ENCODE results near the gene SAPCD2. TPM values are rescaled to one million over a fixed set of nuclear protein-coding genes. Genes with fewer than 3 reads are reported as not detected.
A peak's percentile ranks its signal among the peaks of the same experiment; 100 is the strongest.

The SAPCD2 gene
- total RNA-seq, 2 experiments from 2014 or later: 0.17 to 0.19 TPM

DNA sequence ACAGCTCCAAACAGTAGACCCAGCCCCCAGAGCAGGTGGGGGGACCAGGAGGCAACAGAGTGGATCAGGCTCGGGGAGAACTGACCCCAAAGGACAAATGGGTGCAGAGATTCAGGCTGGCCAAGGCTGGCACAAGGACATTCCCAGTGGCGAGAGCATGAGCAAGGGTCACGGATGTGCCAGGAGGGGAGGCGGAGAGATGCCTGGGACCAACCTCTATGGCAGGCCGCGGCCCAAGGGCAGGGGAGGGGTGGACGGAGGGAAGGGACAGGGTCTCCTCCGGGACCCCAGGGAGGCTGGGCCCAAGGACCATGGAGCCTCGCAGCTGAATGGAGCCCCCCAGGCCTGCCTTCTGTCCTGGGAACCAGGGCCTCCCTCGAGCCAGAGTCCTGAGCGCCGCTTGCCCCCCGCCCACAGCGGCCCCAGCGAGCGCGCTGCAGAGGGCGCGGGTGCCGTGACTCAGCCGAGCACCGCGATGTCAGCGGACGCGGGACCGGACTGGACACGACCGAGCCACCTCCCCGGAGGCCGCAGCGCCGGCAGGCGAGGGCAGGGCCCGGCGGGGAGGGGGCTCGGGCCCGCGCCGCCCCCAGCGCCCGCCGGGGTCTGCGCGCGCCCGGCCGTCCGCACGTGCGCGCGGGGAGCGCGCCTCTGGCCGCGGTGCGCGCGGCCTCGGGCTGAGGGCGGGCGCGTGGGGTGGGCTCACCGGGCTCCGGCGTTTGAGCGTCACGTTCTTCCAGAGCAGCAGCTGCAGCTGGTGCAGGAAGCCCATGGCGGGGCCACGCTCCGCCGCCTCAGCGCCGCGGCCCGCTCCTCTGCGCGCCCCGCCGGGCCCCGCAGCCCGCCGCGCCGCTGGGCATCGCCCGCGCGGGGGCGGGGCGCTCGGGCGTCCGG lies 42.7 kb downstream of the SAPCD2 start, which contains the start of gene ABCA2:
Gene ABCA2 (minus strand): TSS at position 869 of the 894 bp plus-strand sequence. CDS start 97 bp downstream, at position 772.
- no peak for DNase-seq
- TF ChIP-seq, protein P1, sequence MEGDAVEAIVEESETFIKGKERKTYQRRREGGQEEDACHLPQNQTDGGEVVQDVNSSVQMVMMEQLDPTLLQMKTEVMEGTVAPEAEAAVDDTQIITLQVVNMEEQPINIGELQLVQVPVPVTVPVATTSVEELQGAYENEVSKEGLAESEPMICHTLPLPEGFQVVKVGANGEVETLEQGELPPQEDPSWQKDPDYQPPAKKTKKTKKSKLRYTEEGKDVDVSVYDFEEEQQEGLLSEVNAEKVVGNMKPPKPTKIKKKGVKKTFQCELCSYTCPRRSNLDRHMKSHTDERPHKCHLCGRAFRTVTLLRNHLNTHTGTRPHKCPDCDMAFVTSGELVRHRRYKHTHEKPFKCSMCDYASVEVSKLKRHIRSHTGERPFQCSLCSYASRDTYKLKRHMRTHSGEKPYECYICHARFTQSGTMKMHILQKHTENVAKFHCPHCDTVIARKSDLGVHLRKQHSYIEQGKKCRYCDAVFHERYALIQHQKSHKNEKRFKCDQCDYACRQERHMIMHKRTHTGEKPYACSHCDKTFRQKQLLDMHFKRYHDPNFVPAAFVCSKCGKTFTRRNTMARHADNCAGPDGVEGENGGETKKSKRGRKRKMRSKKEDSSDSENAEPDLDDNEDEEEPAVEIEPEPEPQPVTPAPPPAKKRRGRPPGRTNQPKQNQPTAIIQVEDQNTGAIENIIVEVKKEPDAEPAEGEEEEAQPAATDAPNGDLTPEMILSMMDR (IDR thresholded peaks at IDR 0.05): no peak
- no peaks in the 10 kb centered on the region for H3K9me3 ChIP-seq (ENCODE audit: control insufficient read depth in 1 of 2, insufficient read depth in 1 of 2, low read length in 2 of 2)
- H3K27me3 ChIP-seq (ENCODE audit: control insufficient read depth in 1 of 2, insufficient read depth in 2 of 2, low read length in 2 of 2): no peaks in the 10 kb centered on the region
- ChIA-PET CTCF (interaction anchor here (1.1 to 2.6 kb wide), 4 partner anchors 8 to 185 kb away, joined by 3 to 13 read pairs (median 8); partner anchors contain the start of gene AJM1), POLR2A (interaction anchor here (0.5 to 2.4 kb wide), 5 partner anchors 19 to 236 kb away, joined by 3 to 11 read pairs (median 3); partner anchors contain the start of genes CLIC3, PAXX and TMEM141)
- peak within 1 kb of the TSS; percentile 68 for H3K4me3 ChIP-seq (ENCODE audit: low read length)
- no peaks in the 10 kb centered on the region for H3K36me3 Mint-ChIP-seq (ENCODE audit: low read depth)
- peak within 1 kb of the TSS; percentile 55 for H3K27ac Mint-ChIP-seq
- no peaks in the 10 kb centered on the region for H3K36me3 ChIP-seq (ENCODE audit: insufficient read depth, low read length)
- H3K4me1 ChIP-seq (ENCODE audit: insufficient read depth, low read length): peaks cover 75% of the 10 kb centered on the region
- H3K4me3 Mint-ChIP-seq: peak within 1 kb of the TSS; percentile 88
- H3K27ac ChIP-seq (ENCODE audit: low read depth in 1 of 2, low read length in 2 of 2): peak within 1 kb of the TSS; percentile 7 to 34
- H3K9me3 Mint-ChIP-seq: no peaks in the 10 kb centered on the region
- ATAC-seq (ENCODE audit: poor library complexity): no peak
- H3K27me3 Mint-ChIP-seq: no peaks in the 10 kb centered on the region
- peaks cover 34% of the 10 kb centered on the region for H3K4me1 Mint-ChIP-seq (ENCODE audit: low read depth)
- intact Hi-C loops (cut with DNase I, micrococcal nuclease): loop anchor here in 1 of 2 experiments (1.0 to 5.0 kb wide), 4 partner anchors 37 to 140 kb away; partner anchors contain the start of genes FBXW5 and TRAF2

DNA sequence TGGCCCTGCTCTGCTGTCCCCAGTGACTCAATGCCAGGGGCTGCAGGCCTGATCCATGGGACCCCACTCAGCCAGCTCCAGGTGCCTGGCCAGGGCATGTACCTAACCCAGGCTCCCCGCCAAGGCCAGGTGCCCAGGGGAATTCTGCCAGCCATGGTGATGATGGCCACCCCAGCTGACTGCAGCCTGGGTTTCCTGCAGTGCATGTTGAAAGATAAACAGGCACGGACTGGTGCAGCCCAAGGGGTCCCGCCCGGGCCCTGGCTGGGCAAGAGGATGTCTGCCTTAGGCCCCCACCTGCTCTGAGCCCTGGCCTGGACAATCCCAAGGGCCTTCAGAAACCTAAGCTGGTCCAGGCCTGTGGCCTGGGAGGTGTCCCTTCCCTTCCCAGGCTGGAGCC lies 43.5 kb downstream of the SAPCD2 start:
- Histone ChIP-seq H3K27ac (ENCODE audit: low read depth in 1 of 2, low read length in 2 of 2) (no peak overlapping the region), H3K27me3 (ENCODE audit: control insufficient read depth in 1 of 2, insufficient read depth in 2 of 2, low read length in 2 of 2) (no peaks in the 10 kb centered on the region), H3K36me3 (ENCODE audit: insufficient read depth, low read length) (no peaks in the 10 kb centered on the region), H3K4me3 (ENCODE audit: low read length) (peak overlapping the region; percentile 44), H3K4me1 (ENCODE audit: insufficient read depth, low read length) (peaks cover 72% of the 10 kb centered on the region), H3K9me3 (ENCODE audit: control insufficient read depth in 1 of 2, insufficient read depth in 1 of 2, low read length in 2 of 2) (no peaks in the 10 kb centered on the region)
- peak overlapping the region; percentile 88 for H3K4me3 Mint-ChIP-seq
- CTCF ChIA-PET: interaction anchor here (1.1 to 2.1 kb wide), 3 partner anchors 8 to 184 kb away, joined by 3 to 12 read pairs (median 4); partner anchors contain the start of gene AJM1
- intact Hi-C loops (cut with DNase I, micrococcal nuclease): loop anchor here in 1 of 2 experiments (5.0 kb wide), 1 partner anchor 140 kb away; the partner anchor contains the start of gene TRAF2
- H3K4me1 Mint-ChIP-seq (ENCODE audit: low read depth): peaks cover 30% of the 10 kb centered on the region
- H3K27me3 Mint-ChIP-seq: no peaks in the 10 kb centered on the region
- no peaks in the 10 kb centered on the region for H3K9me3 Mint-ChIP-seq
- H3K27ac Mint-ChIP-seq: no peak overlapping the region
- ATAC-seq (ENCODE audit: poor library complexity) (no peak), DNase-seq (no peak)
- no peaks in the 10 kb centered on the region for H3K36me3 Mint-ChIP-seq (ENCODE audit: low read depth)
- TF ChIP-seq, protein P1 (IDR thresholded peaks at IDR 0.05): no peak
- POLR2A ChIA-PET: interaction anchor here (0.5 to 1.2 kb wide), 4 partner anchors 20 to 235 kb away, joined by 3 to 4 read pairs (median 3); partner anchors contain the start of genes CLIC3 and TMEM141

DNA sequence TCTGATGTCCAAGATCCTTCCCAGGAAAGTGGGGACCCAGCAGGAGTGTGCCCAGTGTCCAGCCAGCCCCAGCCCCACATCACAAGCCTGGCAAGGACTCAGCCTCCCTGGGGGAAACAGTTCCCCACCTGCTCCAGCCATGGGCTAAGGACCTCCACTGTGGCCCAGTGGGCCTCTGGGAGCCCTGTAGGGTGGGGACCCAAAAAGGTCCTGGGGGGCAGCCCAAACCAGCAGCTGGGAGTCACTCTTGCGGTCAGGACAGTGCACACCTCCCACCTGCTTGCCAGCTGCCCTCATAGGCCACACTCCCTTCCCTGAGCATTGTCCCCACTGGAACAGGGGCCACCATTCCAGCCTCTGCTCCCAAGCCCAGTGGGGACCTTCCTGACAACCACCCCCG lies 44.0 kb downstream of the SAPCD2 start:
- CTCF ChIA-PET: interaction anchor here (1.1 to 2.1 kb wide), 2 partner anchors 9 to 38 kb away, joined by 3 to 12 read pairs; no protein-coding TSS in a partner anchor
- Histone ChIP-seq H3K27ac (ENCODE audit: low read depth in 1 of 2, low read length in 2 of 2) (no peak overlapping the region), H3K4me3 (ENCODE audit: low read length) (no peak overlapping the region), H3K9me3 (ENCODE audit: control insufficient read depth in 1 of 2, insufficient read depth in 1 of 2, low read length in 2 of 2) (no peaks in the 10 kb centered on the region), H3K4me1 (ENCODE audit: insufficient read depth, low read length) (peaks cover 72% of the 10 kb centered on the region), H3K27me3 (ENCODE audit: control insufficient read depth in 1 of 2, insufficient read depth in 2 of 2, low read length in 2 of 2) (no peaks in the 10 kb centered on the region), H3K36me3 (ENCODE audit: insufficient read depth, low read length) (no peaks in the 10 kb centered on the region)
- ATAC-seq (ENCODE audit: poor library complexity) (no peak), DNase-seq (no peak)
- Mint-ChIP-seq H3K4me3 (peak overlapping the region; percentile 88), H3K27me3 (no peaks in the 10 kb centered on the region), H3K9me3 (no peaks in the 10 kb centered on the region), H3K36me3 (ENCODE audit: low read depth) (no peaks in the 10 kb centered on the region), H3K4me1 (ENCODE audit: low read depth) (peaks cover 28% of the 10 kb centered on the region), H3K27ac (no peak overlapping the region)
- TF ChIP-seq, protein P1 (IDR thresholded peaks at IDR 0.05): no peak
- intact Hi-C loops (cut with DNase I, micrococcal nuclease): loop anchor here in 1 of 2 experiments (5.0 kb wide), 1 partner anchor 139 kb away; the partner anchor contains the start of gene TRAF2
- POLR2A ChIA-PET: interaction anchor here (1.0 to 2.2 kb wide), 2 partner anchors 20 to 35 kb away, joined by 4 to 12 read pairs; partner anchors contain the start of gene PAXX

Measured in CD4-positive, alpha-beta T cell (primary cell).